AG04449 (cell line): ENCODE data around the gene MVB12B.

ENCODE experiments used
- CTCF ChIA-PET: fragments of 350-600 bp; formaldehyde crosslinking; extraction: SDS; loops from one replicate; lab custom pipeline; 2021; ENCODE audit warnings: antibody characterized with exemption; lab: Yijun Ruan, JAX
- POLR2A ChIA-PET: fragments of 400-600, 350-600 bp; formaldehyde crosslinking; extraction: SDS; loops from one replicate; lab custom pipeline; 2020; ENCODE audit warnings: antibody characterized with exemption, inconsistent platforms; lab: Yijun Ruan, JAX
- DNase-seq: peaks from one replicate; pipeline ENCODE4 v3.0.0-alpha.2; 2010; ENCODE audit warnings: low read depth, low spot score
- H3K4me3 ChIP-seq: 2 replicates; pipeline ENCODE4 v1.5.1; 2011; ENCODE audit warnings: low read depth, mild to moderate bottlenecking, control low read depth, low read length
- CTCF ChIP-seq: IDR thresholded peaks from one replicate; pipeline ENCODE4 v1.5.1; 2011; ENCODE audit warnings: mild to moderate bottlenecking, moderate library complexity, low read length, control low read depth, inconsistent platforms; ENCODE audit not compliant: insufficient read depth; ENCODE audit errors: missing control alignments

MVB12B gene

DNA sequence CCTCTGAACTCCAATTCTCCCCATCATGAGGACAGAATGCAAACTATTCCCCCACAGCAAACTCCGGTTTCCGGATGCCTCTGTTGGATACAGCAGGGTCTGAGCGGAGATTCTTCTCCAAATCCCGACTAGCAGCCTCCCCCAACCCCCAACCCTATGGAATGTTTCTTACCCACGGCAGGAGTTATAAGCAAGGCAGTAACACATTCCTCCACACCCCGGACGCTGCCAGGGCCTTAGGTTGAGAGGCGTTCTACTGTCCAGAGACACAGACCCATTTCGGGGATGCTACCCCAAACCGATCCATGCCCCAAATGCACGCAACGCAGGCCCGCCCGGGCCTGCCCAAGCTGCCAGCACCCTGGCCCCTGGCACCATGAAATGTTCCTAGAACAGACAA is 201.5 kb downstream of the MVB12B start:
- DNase-seq: no peak
- POLR2A ChIA-PET: no interaction called here
- no peak for TF ChIP-seq CTCF
- H3K4me3 ChIP-seq: no peak overlapping the region
- CTCF ChIA-PET: interaction anchor here (1.2 to 2.5 kb wide), 2 partner anchors 9 to 30 kb away, joined by 4 to 11 read pairs; no protein-coding TSS in a partner anchor

DNA sequence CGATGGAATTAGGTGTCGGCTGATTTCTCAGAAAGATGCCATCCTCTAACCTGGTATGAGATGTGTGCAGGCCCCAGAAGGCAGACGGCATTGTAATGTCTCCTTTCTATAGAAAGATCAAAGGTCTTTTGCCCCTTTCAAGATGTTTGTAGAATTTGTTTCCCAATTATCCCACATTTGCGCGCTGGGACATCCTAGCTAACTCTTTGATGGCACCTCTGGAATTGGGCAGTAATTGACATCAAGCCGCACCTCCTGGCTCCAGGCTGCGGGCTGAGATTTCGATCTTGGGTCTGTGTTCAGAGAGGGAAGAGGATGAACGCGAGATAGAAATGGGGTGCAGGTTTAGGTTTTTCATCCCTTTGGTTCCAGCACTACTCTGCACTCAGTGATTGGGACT is 202.3 kb downstream of the MVB12B start:
- ChIA-PET CTCF (no interaction called here), POLR2A (no interaction called here)

GRCh38 chr9:126531035-126531571 is 204.5 kb downstream of the MVB12B start:
- no peak overlapping the region for H3K4me3 ChIP-seq
- no peak for DNase-seq
- CTCF ChIA-PET: interaction anchor here (1.6 to 5.2 kb wide), 3 partner anchors 27 to 80 kb away, joined by 4 to 25 read pairs (median 16); no protein-coding TSS in a partner anchor
- POLR2A ChIA-PET: no interaction called here
- TF ChIP-seq CTCF: no peak

More for the DNA sequence above, 202.3 kb downstream of the MVB12B start:
- no peak for DNase-seq
- TF ChIP-seq CTCF: no peak
- no peak overlapping the region for H3K4me3 ChIP-seq

DNA sequence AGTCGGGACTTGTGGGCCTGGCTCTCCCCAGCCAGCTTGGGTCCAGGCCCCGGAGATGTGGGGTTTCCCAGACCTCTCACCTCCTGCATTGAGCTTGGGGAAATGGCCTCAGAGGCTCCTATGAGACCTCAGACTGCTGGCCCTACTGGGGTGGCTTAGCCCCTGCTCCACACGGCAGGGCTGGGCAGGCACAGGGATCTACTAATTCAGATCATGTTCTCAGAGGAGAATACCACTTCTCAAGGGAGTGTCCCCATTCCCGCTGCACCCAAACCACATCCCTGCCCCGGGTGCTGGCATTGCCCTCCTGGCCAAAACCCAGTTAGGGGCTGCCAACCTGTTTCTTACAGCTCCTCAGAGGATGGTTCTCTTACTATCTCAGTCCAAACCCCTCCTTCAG is 205.0 kb downstream of the MVB12B start:
- no peak overlapping the region for H3K4me3 ChIP-seq
- ChIA-PET CTCF (interaction anchor here (0.8 to 5.2 kb wide), 5 partner anchors 25 to 79 kb away, joined by 3 to 25 read pairs (median 4); no protein-coding TSS in a partner anchor), POLR2A (no interaction called here)
- no peak for TF ChIP-seq CTCF
- DNase-seq: no peak

DNA sequence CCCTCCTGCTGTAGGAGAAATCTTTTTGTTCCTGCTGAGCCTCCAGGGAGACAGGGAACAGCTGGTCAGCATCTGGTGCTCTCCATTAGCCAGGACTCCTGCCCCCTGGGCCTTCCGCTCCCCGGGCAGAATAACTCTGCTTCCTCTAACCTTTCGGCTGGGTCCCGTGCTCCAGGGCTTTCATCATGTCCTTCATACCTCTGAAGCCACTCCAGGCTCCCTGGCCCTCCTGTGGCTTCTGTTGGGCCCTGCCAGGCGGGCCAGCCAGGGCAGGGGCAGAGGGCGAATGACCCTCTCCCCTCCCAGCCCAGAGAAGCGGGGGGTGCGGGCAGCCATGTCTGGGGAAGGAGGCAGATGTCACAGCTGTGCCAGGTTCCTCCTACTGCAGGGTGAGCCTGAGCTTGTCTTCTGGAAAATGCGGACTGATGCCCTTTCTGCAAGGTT is 205.4 kb downstream of the MVB12B start:
- no peak overlapping the region for H3K4me3 ChIP-seq
- POLR2A ChIA-PET: no interaction called here
- CTCF ChIA-PET: interaction anchor here (0.8 to 5.2 kb wide), 7 partner anchors 11 to 79 kb away, joined by 3 to 25 read pairs (median 4); no protein-coding TSS in a partner anchor
- no peak for DNase-seq
- no peak for TF ChIP-seq CTCF

DNA sequence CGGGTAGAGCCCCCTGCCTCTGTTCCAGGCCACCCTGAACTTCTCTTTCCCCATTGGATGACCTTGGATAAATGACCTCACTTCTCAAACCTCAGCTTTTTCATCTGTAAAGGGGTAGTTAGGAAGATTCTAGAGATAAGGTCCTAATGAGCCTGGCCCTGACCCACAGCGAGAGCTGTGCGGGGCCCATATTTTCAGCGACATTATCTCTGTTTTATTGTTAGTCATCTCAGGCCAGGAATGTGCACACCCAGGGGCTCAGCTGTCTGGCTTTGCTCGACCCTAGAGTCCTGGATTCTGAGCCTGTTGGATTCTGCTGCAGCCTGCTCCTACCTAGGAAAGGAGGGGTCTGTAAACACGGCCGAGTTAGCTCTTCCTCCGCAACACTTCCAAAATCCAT is 205.9 kb downstream of the MVB12B start:
- CTCF ChIA-PET: interaction anchor here (0.8 to 5.2 kb wide), 7 partner anchors 12 to 79 kb away, joined by 3 to 25 read pairs (median 4); no protein-coding TSS in a partner anchor
- TF ChIP-seq CTCF: no peak
- POLR2A ChIA-PET: no interaction called here
- no peak overlapping the region for H3K4me3 ChIP-seq
- DNase-seq: no peak
